ENCODE results near the gene CFAP100.

GRCh38 chr3:126390201-126390600, 4.5 kb upstream of the CFAP100 start:
- no peak for TF ChIP-seq POLR2A (IDR thresholded peaks at IDR 0.05)
- TF ChIP-seq, protein P1, sequence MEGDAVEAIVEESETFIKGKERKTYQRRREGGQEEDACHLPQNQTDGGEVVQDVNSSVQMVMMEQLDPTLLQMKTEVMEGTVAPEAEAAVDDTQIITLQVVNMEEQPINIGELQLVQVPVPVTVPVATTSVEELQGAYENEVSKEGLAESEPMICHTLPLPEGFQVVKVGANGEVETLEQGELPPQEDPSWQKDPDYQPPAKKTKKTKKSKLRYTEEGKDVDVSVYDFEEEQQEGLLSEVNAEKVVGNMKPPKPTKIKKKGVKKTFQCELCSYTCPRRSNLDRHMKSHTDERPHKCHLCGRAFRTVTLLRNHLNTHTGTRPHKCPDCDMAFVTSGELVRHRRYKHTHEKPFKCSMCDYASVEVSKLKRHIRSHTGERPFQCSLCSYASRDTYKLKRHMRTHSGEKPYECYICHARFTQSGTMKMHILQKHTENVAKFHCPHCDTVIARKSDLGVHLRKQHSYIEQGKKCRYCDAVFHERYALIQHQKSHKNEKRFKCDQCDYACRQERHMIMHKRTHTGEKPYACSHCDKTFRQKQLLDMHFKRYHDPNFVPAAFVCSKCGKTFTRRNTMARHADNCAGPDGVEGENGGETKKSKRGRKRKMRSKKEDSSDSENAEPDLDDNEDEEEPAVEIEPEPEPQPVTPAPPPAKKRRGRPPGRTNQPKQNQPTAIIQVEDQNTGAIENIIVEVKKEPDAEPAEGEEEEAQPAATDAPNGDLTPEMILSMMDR (IDR thresholded peaks at IDR 0.05), result no peak

Data from esophagus squamous epithelium (tissue), 4 donors.